Left ventricle myocardium inferior (tissue), 1 donor: ENCODE data around the gene MAX. TPM values are rescaled to one million over a fixed set of nuclear protein-coding genes. Genes with fewer than 3 reads are reported as not detected.
"Not testable (repeated sequence)": the region's sequence is repeated elsewhere in the genome, so short reads cannot be mapped to it uniquely, and the experiment has no call there.

Experiments used
- DNase-seq: peaks from one replicate; pipeline ENCODE4 v3.0.0-alpha.2; 2020
- H3K27ac ChIP-seq: fragments of 200-600 bp; replicated peaks from 2 replicates; pipeline ENCODE4 v1.8.0; 2021
- H3K27me3 ChIP-seq: fragments of 200-600 bp; 2 replicates; pipeline ENCODE4 v1.8.0; 2021; ENCODE audit warnings: low read depth
- H3K36me3 ChIP-seq: fragments of 200-600 bp; 2 replicates; pipeline ENCODE4 v1.8.0; 2021
- H3K4me1 ChIP-seq: fragments of 200-600 bp; 2 replicates; pipeline ENCODE4 v1.8.0; 2021
- H3K4me3 ChIP-seq: fragments of 200-600 bp; 2 replicates; pipeline ENCODE4 v1.8.0; 2021; ENCODE audit warnings: mild to moderate bottlenecking, moderate library complexity
- H3K9me3 ChIP-seq: fragments of 200-600 bp; replicated peaks from 2 replicates; pipeline ENCODE4 v1.8.0; 2021
- CTCF ChIP-seq: fragments of 200-600 bp; IDR thresholded peaks from 2 replicates; pipeline ENCODE4 v1.8.0; 2021; ENCODE audit warnings: antibody characterized with exemption, mild to moderate bottlenecking, borderline replicate concordance
- intact Hi-C: fragments of 100-400 bp; cut with micrococcal nuclease; formaldehyde crosslinking; loops from one replicate; pipeline ENCODE4 v1.11.0; 2022
- total RNA-seq: library from RNA; stranded (reverse); fragmentation: NEBNext Ultra II Directional; extraction: Animal tissue kit (Norgen Biotek cat#: 25700); gene quantifications from one replicate; pipeline ENCODE4 v1.2.1, GENCODE V29; 2021
- donor health status: DM: no; HTN: yes; CAD: no; lungs with severe emphysema.

MAX gene
- total RNA-seq, 1 donor from 2014 or later = 81.9 TPM

- Histone ChIP-seq H3K9me3 (no peaks in the 10 kb centered on the region), H3K4me1 (peaks cover 29% of the 10 kb centered on the region), H3K36me3 (peaks cover 25% of the 10 kb centered on the region), H3K27me3 (no peaks in the 10 kb centered on the region), H3K4me3 (no peak overlapping the region), H3K27ac (peak overlapping the region; percentile 7)
- no peak for TF ChIP-seq CTCF
- intact Hi-C loops = no loop called here
- DNase-seq = no peak
These were observed 63.4 kb downstream of the MAX start for GRCh38 chr14:65038966-65039365.

GRCh38 chr14:65035049-65035448 lies 67.3 kb downstream of the MAX start:
- no peak overlapping the region for H3K4me3 ChIP-seq
- peak; percentile 54 for DNase-seq
- peaks cover 30% of the 10 kb centered on the region for H3K4me1 ChIP-seq
- no peaks in the 10 kb centered on the region for H3K9me3 ChIP-seq
- H3K27ac ChIP-seq = peak overlapping the region; percentile 49
- no peak for TF ChIP-seq CTCF
- intact Hi-C loops = no loop called here
- H3K27me3 ChIP-seq = no peaks in the 10 kb centered on the region
- peaks cover 12% of the 10 kb centered on the region for H3K36me3 ChIP-seq

- Histone ChIP-seq H3K4me1 (peaks cover 26% of the 10 kb centered on the region), H3K27ac (peak overlapping the region; percentile 49), H3K27me3 (no peaks in the 10 kb centered on the region), H3K4me3 (no peak overlapping the region), H3K36me3 (peaks cover 22% of the 10 kb centered on the region), H3K9me3 (no peaks in the 10 kb centered on the region)
- DNase-seq = no peak
- no peak for TF ChIP-seq CTCF
- intact Hi-C loops = no loop called here
These were observed 68.3 kb downstream of the MAX start for GRCh38 chr14:65034021-65034420.

GRCh38 chr14:65033181-65033580 lies 69.1 kb downstream of the MAX start:
- intact Hi-C loops = no loop called here
- DNase-seq = no peak
- no peaks in the 10 kb centered on the region for H3K9me3 ChIP-seq
- H3K27me3 ChIP-seq = no peaks in the 10 kb centered on the region
- H3K36me3 ChIP-seq = peaks cover 31% of the 10 kb centered on the region
- peak overlapping the region; percentile 76 for H3K27ac ChIP-seq
- H3K4me3 ChIP-seq = no peak overlapping the region
- H3K4me1 ChIP-seq = peaks cover 18% of the 10 kb centered on the region
- TF ChIP-seq CTCF = no peak

GRCh38 chr14:65032319-65032718 lies 70.0 kb downstream of the MAX start:
- Histone ChIP-seq H3K27me3 (no peaks in the 10 kb centered on the region), H3K4me1 (peaks cover 18% of the 10 kb centered on the region), H3K36me3 (peaks cover 39% of the 10 kb centered on the region), H3K4me3 (peak overlapping the region; percentile 24), H3K27ac (peak overlapping the region; percentile 76), H3K9me3 (no peaks in the 10 kb centered on the region)
- DNase-seq = peak; percentile 61
- intact Hi-C loops = no loop called here
- no peak for TF ChIP-seq CTCF

GRCh38 chr14:65031321-65031720 lies 71.0 kb downstream of the MAX start:
- Histone ChIP-seq H3K4me1 (peaks cover 18% of the 10 kb centered on the region), H3K27ac (peak overlapping the region; percentile 76), H3K36me3 (peaks cover 47% of the 10 kb centered on the region)
- DNase-seq, H3K27me3 ChIP-seq, H3K9me3 ChIP-seq, H3K4me3 ChIP-seq, intact Hi-C loops: not testable (repeated sequence)
